ENCODE results near the gene AKAP8.

AKAP8 gene

DNA sequence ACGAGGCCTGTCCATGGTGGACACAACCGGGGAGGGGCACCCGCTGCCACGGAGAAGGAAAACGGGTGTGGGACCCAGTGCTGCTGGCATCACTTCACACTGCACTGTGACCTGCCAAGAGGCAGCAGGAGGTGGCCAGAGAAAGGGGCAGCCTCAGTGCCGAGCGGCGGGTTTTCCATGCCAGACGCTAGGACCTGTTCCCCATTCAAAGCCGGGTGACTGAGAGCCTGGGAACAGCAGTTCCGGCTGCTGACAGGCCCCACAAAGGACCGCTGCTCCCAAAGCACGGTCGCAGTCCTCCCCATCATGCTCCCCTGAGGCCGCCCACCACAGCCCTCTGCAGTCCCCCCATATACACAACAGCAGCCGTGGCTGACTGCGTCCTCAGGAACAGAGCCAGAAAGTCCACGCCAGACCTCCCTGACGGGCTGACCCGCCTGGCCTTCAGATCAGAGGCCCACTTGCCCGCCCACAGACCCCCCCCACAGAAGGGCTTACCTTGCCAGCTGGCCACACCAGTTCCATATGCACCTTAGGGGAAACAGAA is 5.4 kb downstream of the AKAP8 start:
- Mint-ChIP-seq H3K27me3 (ENCODE audit: low read depth) (no peaks in the 10 kb centered on the region), H3K36me3 (ENCODE audit: low read depth) (peaks cover 22% of the 10 kb centered on the region), H3K27ac (no peak overlapping the region), H3K4me3 (no peak overlapping the region), H3K4me1 (peaks cover 17% of the 10 kb centered on the region), H3K9me3 (no peaks in the 10 kb centered on the region)
- TF ChIP-seq, protein P1, sequence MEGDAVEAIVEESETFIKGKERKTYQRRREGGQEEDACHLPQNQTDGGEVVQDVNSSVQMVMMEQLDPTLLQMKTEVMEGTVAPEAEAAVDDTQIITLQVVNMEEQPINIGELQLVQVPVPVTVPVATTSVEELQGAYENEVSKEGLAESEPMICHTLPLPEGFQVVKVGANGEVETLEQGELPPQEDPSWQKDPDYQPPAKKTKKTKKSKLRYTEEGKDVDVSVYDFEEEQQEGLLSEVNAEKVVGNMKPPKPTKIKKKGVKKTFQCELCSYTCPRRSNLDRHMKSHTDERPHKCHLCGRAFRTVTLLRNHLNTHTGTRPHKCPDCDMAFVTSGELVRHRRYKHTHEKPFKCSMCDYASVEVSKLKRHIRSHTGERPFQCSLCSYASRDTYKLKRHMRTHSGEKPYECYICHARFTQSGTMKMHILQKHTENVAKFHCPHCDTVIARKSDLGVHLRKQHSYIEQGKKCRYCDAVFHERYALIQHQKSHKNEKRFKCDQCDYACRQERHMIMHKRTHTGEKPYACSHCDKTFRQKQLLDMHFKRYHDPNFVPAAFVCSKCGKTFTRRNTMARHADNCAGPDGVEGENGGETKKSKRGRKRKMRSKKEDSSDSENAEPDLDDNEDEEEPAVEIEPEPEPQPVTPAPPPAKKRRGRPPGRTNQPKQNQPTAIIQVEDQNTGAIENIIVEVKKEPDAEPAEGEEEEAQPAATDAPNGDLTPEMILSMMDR (IDR thresholded peaks at IDR 0.05; ENCODE audit: unreplicated experiment in 3 of 3), result no peak

DNA sequence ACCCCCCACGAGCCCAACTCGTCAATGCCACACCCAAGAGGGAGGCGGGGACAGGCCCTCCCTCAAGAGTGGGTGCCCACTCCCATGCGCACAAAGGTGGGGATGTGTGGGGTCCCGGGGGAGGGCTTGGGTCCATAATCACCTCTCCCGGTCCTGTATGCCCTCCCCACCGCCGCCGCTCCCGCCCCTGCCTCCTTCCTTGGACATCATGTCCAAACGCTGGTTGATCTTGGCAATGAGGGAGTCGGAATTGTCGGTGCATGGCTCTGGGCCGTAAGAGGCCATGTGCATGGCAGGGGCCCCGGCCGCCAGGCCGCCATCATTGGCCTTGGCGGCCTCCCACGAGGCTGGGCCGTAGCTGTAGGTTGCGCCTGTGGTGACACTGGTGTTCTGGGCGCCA is 5.9 kb downstream of the AKAP8 start:
- H3K4me3 Mint-ChIP-seq, result no peak overlapping the region
- no peaks in the 10 kb centered on the region for H3K9me3 Mint-ChIP-seq

DNA sequence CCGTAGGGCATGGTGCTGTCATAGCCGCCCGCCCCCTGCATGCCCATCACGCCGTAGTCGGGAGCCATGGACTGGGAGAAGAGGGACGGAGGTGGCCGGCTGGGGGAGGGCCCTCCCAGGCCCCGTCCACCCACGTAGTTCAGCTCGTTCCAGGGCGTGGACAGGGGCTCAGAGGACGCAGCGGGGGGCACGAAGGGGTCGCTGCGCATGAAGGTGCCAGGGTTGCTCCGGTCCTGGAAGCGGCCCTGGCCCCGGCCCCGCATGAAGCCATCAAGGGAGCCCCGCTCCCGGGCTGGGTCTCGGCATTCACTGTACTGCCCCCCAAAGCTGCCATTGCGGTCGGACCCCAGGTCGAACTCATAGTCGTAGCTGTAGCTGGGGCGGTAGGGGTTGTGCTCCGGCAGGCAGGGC is 6.7 kb downstream of the AKAP8 start:
- Mint-ChIP-seq H3K36me3 (ENCODE audit: low read depth) (peaks cover 31% of the 10 kb centered on the region), H3K27me3 (ENCODE audit: low read depth) (no peaks in the 10 kb centered on the region), H3K9me3 (no peaks in the 10 kb centered on the region), H3K27ac (no peak overlapping the region), H3K4me1 (peaks cover 11% of the 10 kb centered on the region), H3K4me3 (no peak overlapping the region)
- TF ChIP-seq, protein P1 (IDR thresholded peaks at IDR 0.05; ENCODE audit: unreplicated experiment in 3 of 3), result no peak

More for the DNA sequence above, 5.9 kb downstream of the AKAP8 start:
- Mint-ChIP-seq H3K36me3 (ENCODE audit: low read depth) (peaks cover 23% of the 10 kb centered on the region), H3K27ac (no peak overlapping the region), H3K4me1 (peaks cover 17% of the 10 kb centered on the region), H3K27me3 (ENCODE audit: low read depth) (no peaks in the 10 kb centered on the region)
- TF ChIP-seq, protein P1 (IDR thresholded peaks at IDR 0.05; ENCODE audit: unreplicated experiment in 3 of 3), result no peak

DNA sequence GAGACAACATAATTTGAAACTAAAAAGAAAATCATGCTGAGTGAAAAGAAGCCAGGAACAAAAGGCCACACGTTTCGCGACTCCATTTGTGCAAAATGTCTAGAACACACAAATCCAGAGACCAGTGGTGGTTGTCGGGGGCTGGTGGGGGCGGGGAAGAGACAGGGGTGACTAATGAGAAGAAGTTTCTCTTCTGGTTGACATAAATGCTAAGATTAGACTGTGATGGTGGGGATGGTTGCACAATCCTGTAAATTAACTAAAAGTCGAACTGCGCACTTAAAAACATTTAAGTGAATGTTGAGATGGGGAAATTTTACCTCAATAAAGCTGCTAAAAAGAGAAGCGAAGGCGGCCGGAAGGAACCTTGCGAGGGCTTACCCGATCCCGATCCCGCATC is 7.1 kb downstream of the AKAP8 start:
- Mint-ChIP-seq H3K27ac (no peak overlapping the region), H3K36me3 (ENCODE audit: low read depth) (peaks cover 34% of the 10 kb centered on the region), H3K27me3 (ENCODE audit: low read depth) (no peaks in the 10 kb centered on the region), H3K4me3 (no peak overlapping the region), H3K9me3 (no peaks in the 10 kb centered on the region), H3K4me1 (peaks cover 8% of the 10 kb centered on the region)
- TF ChIP-seq, protein P1 (IDR thresholded peaks at IDR 0.05; ENCODE audit: unreplicated experiment in 3 of 3), result no peak

DNA sequence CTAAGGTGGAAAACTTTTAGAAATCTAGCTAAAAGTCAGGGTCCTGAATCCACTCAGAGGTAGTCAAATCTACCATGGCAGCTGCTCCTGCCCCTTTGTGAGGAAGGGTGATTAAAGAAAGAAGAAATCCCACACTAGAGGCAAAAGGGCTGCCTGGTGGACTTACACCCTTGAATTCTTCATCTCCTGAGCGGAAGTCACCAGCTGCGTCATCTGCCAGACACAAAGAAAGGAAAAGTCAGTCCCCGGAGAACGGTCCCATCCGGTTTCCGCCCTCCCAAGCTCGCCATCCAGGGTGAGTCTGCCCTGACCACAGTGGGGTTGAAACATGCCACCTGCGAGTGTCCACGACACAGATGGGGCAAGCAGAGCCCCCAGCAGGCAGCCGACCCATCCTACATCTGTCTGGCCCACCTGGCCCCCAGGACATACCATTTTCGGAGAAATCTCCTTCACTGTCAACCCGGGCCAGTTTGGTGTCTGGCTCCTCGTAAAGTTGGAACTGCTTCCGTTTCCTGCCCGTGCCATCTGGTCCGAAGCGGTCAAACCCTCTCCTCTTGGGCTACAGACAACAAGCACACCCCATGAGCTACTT is 7.7 kb downstream of the AKAP8 start:
- Mint-ChIP-seq H3K27me3 (ENCODE audit: low read depth) (no peaks in the 10 kb centered on the region), H3K4me3 (no peak overlapping the region), H3K36me3 (ENCODE audit: low read depth) (peaks cover 36% of the 10 kb centered on the region), H3K9me3 (no peaks in the 10 kb centered on the region), H3K27ac (no peak overlapping the region), H3K4me1 (peaks cover 4% of the 10 kb centered on the region)
- TF ChIP-seq, protein P1 (IDR thresholded peaks at IDR 0.05; ENCODE audit: unreplicated experiment in 3 of 3), result no peak

DNA sequence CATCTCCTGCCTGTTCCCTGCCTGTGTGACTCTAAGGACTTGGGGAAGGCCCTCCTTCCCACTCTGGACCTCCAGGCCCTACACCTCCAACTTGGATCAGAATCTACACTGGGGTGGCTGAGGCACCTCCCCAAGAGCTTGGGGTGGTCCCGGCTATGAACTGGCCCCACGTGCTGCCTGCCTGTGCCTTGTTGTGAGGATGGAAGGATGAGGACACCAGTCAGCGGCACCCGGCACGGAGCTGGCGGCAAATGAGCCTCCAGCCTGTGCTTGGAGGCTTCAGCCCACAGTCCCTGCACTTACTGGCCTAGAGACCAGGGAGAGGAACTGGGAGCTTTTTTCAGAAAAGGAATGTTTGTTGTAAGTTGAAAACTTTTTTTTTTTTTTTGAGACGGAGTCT is 8.5 kb downstream of the AKAP8 start:
- no peak overlapping the region for H3K4me3 Mint-ChIP-seq
- H3K9me3 Mint-ChIP-seq, result no peaks in the 10 kb centered on the region
- peaks cover 40% of the 10 kb centered on the region for H3K36me3 Mint-ChIP-seq (ENCODE audit: low read depth)
- H3K27me3 Mint-ChIP-seq (ENCODE audit: low read depth), result no peaks in the 10 kb centered on the region
- H3K4me1 Mint-ChIP-seq, result no peaks in the 10 kb centered on the region
- H3K27ac Mint-ChIP-seq, result no peak overlapping the region
- TF ChIP-seq, protein P1 (IDR thresholded peaks at IDR 0.05; ENCODE audit: unreplicated experiment in 3 of 3), result no peak
